GM21786 (cell line): ENCODE results near the gene GFAP.

Source experiments
- ATAC-seq: cut with Tn5 transposase; IDR thresholded peaks from one replicate; pipeline ENCODE4 v1.9.1; 2021; ENCODE audit not compliant: unreplicated experiment

Gene GFAP

GRCh38 chr17:44867841-44868240 lies 47.5 kb downstream of the GFAP start:
- no peak for ATAC-seq

- no peak for ATAC-seq
Observed at GRCh38 chr17:44865931-44866330, 49.4 kb downstream of the GFAP start.

GRCh38 chr17:44865231-44865660 lies 50.1 kb downstream of the GFAP start:
- no peak for ATAC-seq

DNA sequence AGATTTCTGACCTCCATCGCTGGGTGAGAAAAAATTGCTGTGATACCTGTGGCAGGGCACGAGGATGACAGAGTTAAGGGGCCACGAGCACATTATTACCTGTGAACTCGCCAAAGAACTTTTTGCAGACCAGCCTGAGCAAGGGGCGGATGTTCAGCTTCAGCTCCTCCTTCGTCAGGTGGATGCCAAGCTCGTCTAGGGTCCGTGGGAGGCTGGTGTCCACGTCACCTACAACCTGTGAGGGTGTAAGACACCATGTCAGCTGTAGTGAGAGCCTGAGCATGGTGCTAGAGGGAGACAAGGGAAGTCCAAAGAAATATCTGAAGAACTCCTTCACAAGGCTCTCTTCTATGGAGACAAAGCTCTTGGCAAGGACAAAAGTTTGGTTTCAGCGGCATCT lies 50.5 kb downstream of the GFAP start:
- no peak for ATAC-seq

- no peak for ATAC-seq
Observed at GRCh38 chr17:44863061-44863918, 52.0 kb downstream of the GFAP start.

- ATAC-seq: no peak
Observed at GRCh38 chr17:44862278-44862914, 52.9 kb downstream of the GFAP start.

DNA sequence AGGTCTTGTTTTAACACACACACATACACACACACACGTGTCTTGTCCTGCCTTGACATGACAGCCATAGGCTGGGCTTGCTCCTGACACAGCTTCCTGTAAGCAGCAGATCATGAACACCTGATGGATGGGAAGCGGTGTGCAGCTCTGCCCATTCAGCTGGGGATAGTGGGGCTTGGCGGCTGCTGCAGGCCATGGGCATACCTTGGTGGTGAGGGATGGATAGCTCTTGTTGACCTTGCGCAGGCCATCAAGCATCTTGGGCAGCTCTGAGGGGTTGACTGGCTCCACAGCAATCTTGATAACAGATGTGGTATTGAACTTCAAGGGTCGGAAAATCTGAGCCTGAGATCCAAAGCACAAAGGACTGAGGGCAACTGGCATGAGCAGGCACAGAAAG lies 55.6 kb downstream of the GFAP start:
- no peak for ATAC-seq

DNA sequence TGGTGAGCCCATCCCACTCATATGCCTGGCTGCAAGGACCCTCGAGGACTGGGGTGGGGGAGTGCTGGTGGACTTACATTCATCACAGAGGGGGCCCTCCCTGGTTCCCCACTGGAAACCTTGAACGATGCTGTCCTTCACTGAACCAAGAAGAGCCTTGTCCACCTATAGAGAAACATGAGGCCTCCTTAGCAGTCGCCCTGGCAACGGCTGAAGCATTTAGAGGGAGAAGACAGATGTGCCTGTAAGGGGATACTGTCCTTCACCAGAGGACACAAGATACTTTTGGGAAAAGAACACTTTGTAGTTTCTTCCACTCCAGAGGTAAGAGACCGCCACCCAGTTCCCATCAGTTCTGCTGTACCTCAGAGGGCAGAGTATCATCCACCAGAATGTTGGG lies 61.1 kb downstream of the GFAP start:
- ATAC-seq: no peak
